Stimulated activated CD8-positive, alpha-beta memory T cell treated with anti-CD3 and anti-CD28 coated beads, Interleukin-4, amount 100 ng/mL, for 4 hours (primary cell): ENCODE measurements around the gene GNAI2.

Experiments used
- DNase-seq, 2 donors: peaks; one replicate each; pipeline ENCODE4 v3.0.0-alpha.2; 2020; ENCODE audit warnings: low read depth in 2 of 2, low spot score in 1 of 2

Gene GNAI2

GRCh38 chr3:50235716-50236483, at the start of gene GNAI2:
Gene GNAI2 (plus strand): TSS chr3:50236204. CDS start chr3:50236336, 132 bp downstream.
- DNase-seq: peak; percentile 96 to 98

- DNase-seq: no peak
These were observed 48.3 kb upstream of the GNAI2 start for GRCh38 chr3:50187750-50188149.

GRCh38 chr3:50189274-50189673, 46.7 kb upstream of the GNAI2 start:
- no peak for DNase-seq

DNA sequence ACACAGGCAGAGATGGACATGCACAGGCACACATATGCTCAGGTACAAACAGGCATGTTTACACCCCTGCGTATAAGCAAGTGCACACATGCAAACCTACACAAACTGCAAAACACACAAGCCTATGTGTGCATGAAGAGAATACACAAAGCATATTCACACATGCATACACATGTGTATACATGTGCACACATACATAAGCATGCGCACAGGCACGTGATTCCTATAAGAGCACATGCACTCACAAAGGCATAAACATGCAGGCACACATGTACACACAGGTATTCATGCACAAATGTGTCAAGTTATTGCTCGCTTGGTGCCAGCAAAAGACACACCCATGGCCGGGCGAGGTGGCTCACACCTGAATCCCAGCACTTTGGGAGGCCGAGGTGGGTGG, 46.0 kb upstream of the GNAI2 start:
- DNase-seq: no peak

- DNase-seq: no peak
These were observed 44.9 kb upstream of the GNAI2 start, which contains the start of gene GNAT1 for GRCh38 chr3:50190936-50191660. Gene GNAT1 (plus strand): TSS chr3:50191610. CDS start chr3:50191726, 116 bp downstream.

GRCh38 chr3:50192124-50192523, 43.9 kb upstream of the GNAI2 start:
- DNase-seq: no peak

DNA sequence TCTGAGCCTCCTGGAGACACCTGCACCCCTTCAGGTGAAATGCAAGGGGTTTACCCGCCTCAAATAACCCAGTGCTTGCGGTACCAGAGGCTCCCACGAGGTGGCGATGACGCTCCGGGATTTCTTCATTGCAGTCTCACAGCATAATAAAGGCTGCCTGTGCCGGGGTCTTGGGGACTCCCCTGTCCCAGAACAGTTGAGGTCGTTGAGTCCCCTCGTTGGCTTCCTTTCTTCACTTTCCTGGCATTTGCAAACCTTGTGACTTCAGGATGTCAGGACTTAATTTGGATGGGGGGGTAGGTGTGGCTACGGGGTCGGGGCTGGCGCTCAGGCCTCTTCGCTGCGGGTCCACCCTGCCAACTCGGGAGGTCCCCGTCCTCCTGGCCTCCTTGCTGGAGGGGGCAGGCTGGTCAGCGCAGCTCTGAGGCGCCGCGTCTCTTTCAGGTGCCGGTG, 43.3 kb upstream of the GNAI2 start:
- peak; percentile 48 to 83 for DNase-seq

DNA sequence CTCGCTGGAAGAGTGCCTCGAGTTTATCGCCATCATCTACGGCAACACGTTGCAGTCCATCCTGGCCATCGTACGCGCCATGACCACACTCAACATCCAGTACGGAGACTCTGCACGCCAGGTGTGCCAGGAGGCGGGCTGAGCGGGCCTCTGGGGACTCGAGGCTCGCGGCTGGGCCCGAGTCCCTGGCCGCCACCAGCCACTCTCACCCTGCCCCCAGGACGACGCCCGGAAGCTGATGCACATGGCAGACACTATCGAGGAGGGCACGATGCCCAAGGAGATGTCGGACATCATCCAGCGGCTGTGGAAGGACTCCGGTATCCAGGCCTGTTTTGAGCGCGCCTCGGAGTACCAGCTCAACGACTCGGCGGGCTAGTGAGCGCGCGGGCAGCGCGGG, 42.7 kb upstream of the GNAI2 start:
- DNase-seq: no peak

- DNase-seq: no peak
These were observed 42.3 kb upstream of the GNAI2 start for GRCh38 chr3:50193746-50194127.

GRCh38 chr3:50194128-50194902, 41.7 kb upstream of the GNAI2 start:
- DNase-seq: peak; percentile 74 to 85

DNA sequence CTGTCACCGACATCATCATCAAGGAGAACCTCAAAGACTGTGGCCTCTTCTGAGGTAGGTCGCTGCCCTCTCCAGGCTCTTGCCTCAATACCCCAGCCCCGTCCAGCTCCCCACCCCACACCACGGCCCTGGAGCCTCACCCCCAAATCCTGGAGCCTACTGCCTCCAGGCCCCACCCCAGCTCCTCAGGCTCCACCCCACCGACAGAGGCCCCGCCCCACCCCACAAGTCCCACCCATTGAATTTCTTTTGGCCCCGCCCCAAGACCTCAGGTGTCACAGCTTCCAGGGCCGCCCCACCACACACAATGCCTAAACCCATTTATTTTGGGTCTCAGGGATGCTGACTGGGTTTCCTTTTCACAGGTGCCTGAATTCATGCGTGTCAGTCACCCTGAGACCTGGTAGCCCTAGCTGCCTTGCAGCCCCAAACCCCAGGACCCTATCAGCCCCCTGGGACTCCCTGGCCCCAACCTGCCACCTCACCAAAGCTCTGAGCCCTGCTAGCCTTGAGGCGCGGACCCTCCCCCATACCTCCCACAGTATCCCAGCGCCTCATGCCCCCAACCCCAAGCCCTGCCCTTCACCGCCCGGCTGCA, 41.0 kb upstream of the GNAI2 start:
- no peak for DNase-seq

DNA sequence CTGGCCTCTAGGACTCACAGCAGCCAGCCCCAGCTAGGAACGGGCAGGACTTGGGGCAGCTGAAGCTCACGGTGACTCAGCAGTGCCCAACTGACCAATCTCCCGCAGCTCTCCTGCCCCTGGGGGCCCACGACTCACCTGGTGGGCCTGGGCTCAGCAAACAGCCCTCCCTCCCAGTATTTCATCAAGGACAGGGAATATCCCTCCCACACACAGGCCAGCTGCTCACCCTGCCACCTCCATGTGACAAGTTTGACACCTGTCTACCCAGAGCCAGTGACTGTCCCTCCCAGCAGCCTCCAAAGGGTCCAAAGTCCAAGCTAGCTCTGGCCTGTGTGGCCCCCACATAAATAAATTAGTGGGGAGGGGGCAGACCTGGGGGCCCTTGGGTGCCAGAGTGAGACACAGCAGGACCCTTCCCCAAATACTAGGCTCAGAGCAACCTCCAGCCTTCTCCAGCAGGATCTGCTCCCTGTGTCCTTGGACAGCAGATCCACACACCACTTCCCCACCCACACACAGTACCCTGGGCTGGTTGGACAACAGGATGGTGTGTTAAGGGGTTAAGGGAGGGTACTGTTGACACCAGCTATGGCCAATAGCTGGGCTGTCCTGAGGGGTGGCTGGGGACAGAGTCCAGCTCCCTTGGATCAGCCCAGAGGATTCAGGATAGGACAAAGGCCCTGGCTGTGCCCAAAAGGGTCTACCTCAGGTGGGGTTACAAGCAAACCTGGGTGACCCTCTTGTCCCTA, 40.3 kb upstream of the GNAI2 start:
- no peak for DNase-seq

DNA sequence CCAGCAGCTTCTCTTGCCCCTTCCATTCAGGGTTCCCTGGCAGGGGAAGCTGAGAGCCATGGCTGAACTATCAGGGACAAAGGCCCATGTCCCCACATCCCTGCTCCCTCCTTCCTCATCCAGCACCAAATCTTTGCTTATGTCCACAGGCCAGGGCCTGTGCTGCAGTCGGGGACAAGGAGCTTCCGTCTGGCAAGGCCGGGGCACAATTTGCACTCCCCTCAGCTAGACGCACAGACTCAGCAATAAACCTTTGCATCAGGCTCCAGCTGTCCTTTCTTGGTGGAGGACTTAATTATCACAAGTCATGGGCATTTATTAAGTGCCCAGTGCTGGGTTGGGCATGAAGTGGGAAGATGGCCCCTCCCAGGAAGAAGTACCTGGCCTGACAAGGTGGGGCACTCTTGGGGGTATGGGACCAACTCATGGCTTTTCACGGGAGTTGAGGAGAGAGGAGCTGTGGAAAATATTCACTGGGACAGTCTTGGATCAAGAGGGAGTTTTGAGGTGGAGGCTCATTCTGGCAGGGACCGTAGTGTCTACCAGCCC, 39.7 kb upstream of the GNAI2 start:
- no peak for DNase-seq

DNA sequence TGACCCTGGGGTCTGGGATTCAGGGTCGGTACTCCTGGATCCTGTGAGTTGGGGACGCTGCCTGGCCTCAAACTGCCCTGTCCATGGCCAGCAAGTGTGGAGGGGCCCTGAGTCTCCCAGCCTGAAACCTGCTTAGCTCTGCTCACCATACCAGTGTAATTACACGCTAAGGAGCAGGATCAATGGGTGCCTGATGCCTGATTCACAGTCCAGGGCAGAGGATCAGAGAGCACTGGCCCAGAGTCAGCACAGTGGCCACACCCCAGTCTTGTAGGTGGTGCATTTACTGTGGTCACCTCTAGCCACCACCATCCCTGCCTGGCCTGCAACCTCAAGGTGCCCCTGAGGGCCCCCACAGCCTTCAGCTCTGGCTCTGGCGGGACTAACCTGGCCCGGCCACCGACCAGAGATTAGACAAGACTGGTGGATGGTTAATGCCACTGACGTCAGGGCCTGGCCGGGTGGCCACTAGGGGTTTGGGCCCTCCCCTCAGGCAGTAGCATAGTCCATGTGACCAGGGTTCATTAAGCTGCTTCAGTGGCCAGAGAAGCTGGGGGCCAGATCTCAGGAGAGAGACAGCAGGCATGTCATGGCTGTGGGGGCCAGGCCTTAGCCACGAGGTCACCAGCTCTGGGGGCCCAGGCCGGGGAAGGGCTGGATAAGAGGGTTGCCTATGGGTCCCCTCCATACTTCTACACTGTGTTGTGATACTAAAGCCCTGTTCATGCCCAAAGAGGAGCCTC, 34.3 kb upstream of the GNAI2 start:
- no peak for DNase-seq

GRCh38 chr3:50202353-50203112, 33.5 kb upstream of the GNAI2 start:
- no peak for DNase-seq

- DNase-seq: no peak
These were observed 32.7 kb upstream of the GNAI2 start for GRCh38 chr3:50203113-50203808.

DNA sequence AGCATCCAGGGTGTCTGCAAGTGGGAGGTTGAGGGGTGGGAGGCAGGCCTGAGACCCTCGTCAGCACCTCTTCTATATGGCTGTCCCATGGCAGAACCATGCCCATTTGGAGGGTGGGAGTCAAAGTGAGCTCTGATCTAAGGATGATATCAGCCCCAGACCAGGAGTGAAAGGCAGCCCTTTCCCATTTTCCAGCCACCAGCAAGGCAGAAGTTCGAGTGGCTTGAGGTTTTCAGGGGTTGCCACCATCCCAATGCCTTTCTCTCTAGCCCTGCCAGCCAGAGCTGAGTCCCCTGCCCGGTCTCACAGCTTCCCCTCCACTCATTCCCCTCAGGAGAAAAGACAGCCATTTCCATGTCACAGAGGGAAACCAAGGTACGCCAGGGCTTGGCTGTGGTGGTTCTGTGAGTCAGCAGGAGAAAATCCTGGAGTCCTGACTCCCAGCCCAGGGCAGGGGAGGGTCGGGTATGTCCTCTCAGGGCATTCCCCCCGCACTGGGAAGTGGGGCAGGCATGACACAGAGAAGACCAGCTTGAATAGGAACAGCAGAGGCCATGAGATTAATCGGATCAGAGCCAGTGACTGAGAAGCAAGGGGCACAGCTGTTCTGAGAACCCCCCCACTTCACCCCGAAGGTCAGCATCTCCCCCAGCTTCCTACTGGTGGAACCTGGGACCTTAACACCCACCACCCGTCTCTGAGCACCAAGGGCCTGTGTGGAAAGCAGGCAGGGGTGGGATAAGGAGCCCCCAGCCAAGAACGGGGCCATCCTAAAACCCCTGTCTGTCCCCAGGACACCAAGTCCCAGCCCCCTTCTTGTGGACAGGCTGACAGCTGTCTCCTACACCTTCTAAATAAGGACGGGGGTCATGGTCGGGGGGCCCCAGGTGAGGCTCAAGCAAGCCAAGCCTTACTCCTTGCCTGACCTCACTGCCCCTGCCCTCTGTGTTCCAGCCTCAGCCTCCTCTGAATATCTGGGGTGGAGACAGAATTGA, 31.9 kb upstream of the GNAI2 start:
- DNase-seq: no peak
